B cell (primary cell): ENCODE measurements around the gene FCHO2. TPM values are rescaled to one million over a fixed set of nuclear protein-coding genes. Genes with fewer than 3 reads are reported as not detected.

ENCODE experiments used
- ATAC-seq: fragments of 200-7000 bp; cut with Tn5 transposase; one replicate; pipeline ENCODE4 v1.10.0; 2021; ENCODE audit warnings: low read depth, mild to moderate bottlenecking, moderate number of reproducible peaks, moderate library complexity
- CTCF ChIA-PET: fragments of 350-600 bp; sonication (Branson Sonifier 250); formaldehyde crosslinking; loops from one replicate; lab custom pipeline; 2021; ENCODE audit warnings: antibody characterized with exemption, inconsistent platforms; lab: Charles Lee
- POLR2A ChIA-PET: fragments of 350-600 bp; sonication (Branson Sonifier 250); formaldehyde crosslinking; loops from one replicate; lab custom pipeline; 2021; ENCODE audit warnings: antibody characterized with exemption; lab: Charles Lee
- DNase-seq: peaks from one replicate; pipeline ENCODE4 v3.0.0; 2013
- H2AFZ ChIP-seq: 2 replicates; pipeline ENCODE4 v1.6.1; 2012; ENCODE audit warnings: mild to moderate bottlenecking, low read depth, low read length; ENCODE audit not compliant: insufficient read depth, poor library complexity, severe bottlenecking
- H3K27ac ChIP-seq, 2 donors: 1 replicate in 1 of 2; 2 replicates in 1 of 2; pipeline ENCODE4 v1.5.1; 2012 to 2013; ENCODE audit warnings: low read length in 2 of 2, mild to moderate bottlenecking in 2 of 2, moderate library complexity in 1 of 2
- H3K27me3 ChIP-seq, 4 experiments: fragments of 200-600 bp in 1 of 4; sonication (generic) in 1 of 4; replicated peaks in 1 of 4; 1 replicate in 2 of 4; 2 replicates in 2 of 4; pipeline versions ENCODE4 v1.6.1 to v1.7.0; 2013 to 2016; ENCODE audit warnings: low read length in 3 of 4, mild to moderate bottlenecking in 2 of 4, mixed read lengths in 1 of 4, moderate library complexity in 1 of 4; ENCODE audit not compliant: insufficient read depth in 4 of 4, control insufficient read depth in 3 of 4; ENCODE audit errors: control extremely low read depth in 1 of 4
- H3K36me3 ChIP-seq, 2 experiments: replicated peaks in 1 of 2; 1 replicate in 1 of 2; 2 replicates in 1 of 2; pipeline versions ENCODE4 v1.6.1 to v1.7.1; 2013; ENCODE audit warnings: low read length in 1 of 2; ENCODE audit not compliant: insufficient read depth in 2 of 2, control insufficient read depth in 1 of 2; ENCODE audit errors: control extremely low read depth in 1 of 2, extremely low read depth in 1 of 2
- H3K4me1 ChIP-seq, 2 donors: fragments of 200-600 bp in 1 of 2; sonication (generic) in 1 of 2; 1 replicate in 1 of 2; 2 replicates in 1 of 2; pipeline versions ENCODE4 v1.5.1 to v1.6.1; 2013 to 2017; ENCODE audit warnings: low read length in 2 of 2; ENCODE audit not compliant: control insufficient read depth in 2 of 2, insufficient read depth in 2 of 2
- H3K4me2 ChIP-seq: replicated peaks from 2 replicates; pipeline ENCODE3; 2012; ENCODE audit warnings: mild to moderate bottlenecking, low read depth, low read length; ENCODE audit not compliant: poor library complexity, severe bottlenecking
- H3K4me3 ChIP-seq, 5 experiments: fragments of 200-600 bp in 1 of 5; sonication (generic) in 1 of 5; 1 replicate in 3 of 5; 2 replicates in 2 of 5; pipeline versions ENCODE4 v1.5.1 to v1.7.0; 2011 to 2016; ENCODE audit warnings: low read length in 4 of 5, mild to moderate bottlenecking in 4 of 5, low read depth in 2 of 5, control low read depth in 1 of 5, moderate library complexity in 1 of 5; ENCODE audit not compliant: insufficient read depth in 1 of 5; ENCODE audit errors: control extremely low read depth in 1 of 5, extremely low read depth in 1 of 5
- H3K79me2 ChIP-seq: fragments of 200-600 bp; sonication (generic); one replicate; pipeline ENCODE4 v1.6.0; 2016; ENCODE audit warnings: low read length; ENCODE audit not compliant: control insufficient read depth, insufficient read depth
- H3K9ac ChIP-seq: fragments of 200-600 bp; sonication (generic); 2 replicates; pipeline ENCODE4 v1.6.1; 2017; ENCODE audit warnings: mild to moderate bottlenecking, low read length, moderate library complexity
- H3K9me3 ChIP-seq, 3 donors: one replicate each; pipeline versions ENCODE4 v1.6.1 to v1.7.1; 2013; ENCODE audit warnings: low read length in 2 of 3; ENCODE audit not compliant: control insufficient read depth in 2 of 3, insufficient read depth in 1 of 3; ENCODE audit errors: control extremely low read depth in 1 of 3
- H4K20me1 ChIP-seq: 2 replicates; pipeline ENCODE4 v1.6.0; 2012; ENCODE audit warnings: mild to moderate bottlenecking, low read length; ENCODE audit not compliant: insufficient read depth, control insufficient read depth, poor library complexity, severe bottlenecking
- H3K27ac Mint-ChIP-seq: one replicate; pipeline ENCODE4 v1.8.0; 2021; ENCODE audit warnings: mixed read lengths
- H3K27me3 Mint-ChIP-seq: one replicate; pipeline ENCODE4 v1.8.0; 2021; ENCODE audit warnings: mixed read lengths
- H3K4me1 Mint-ChIP-seq: one replicate; pipeline ENCODE4 v1.8.0; 2021; ENCODE audit warnings: mixed read lengths
- H3K4me3 Mint-ChIP-seq: one replicate; pipeline ENCODE4 v1.8.0; 2021; ENCODE audit warnings: mixed read lengths
- H3K9me3 Mint-ChIP-seq: one replicate; pipeline ENCODE4 v1.8.0; 2022; ENCODE audit warnings: mixed read lengths; ENCODE audit not compliant: insufficient read depth
- CTCF ChIP-seq: fragments of 200-600 bp; IDR thresholded peaks from one replicate; pipeline ENCODE4 v1.8.0; 2022; ENCODE audit warnings: antibody characterized with exemption, mild to moderate bottlenecking
- EZH2 ChIP-seq: IDR thresholded peaks from 2 replicates; pipeline ENCODE4 v1.6.1; 2012; ENCODE audit warnings: borderline replicate concordance, low read depth, mild to moderate bottlenecking, moderate library complexity, low read length; ENCODE audit not compliant: insufficient read depth, poor library complexity, severe bottlenecking
- WGBS: methylation state at CpG from one replicate; pipeline ENCODE4 v1.1.5; 2013; ENCODE audit warnings: missing lambda C conversion rate; ENCODE audit not compliant: insufficient coverage; 5-methylcytosine and 5-hydroxymethylcytosine counted together
- intact Hi-C: fragments of 100-400 bp; cut with micrococcal nuclease; formaldehyde crosslinking; loops from one replicate; pipeline ENCODE4 v1.10.0; 2022
- polyA plus RNA-seq: library from polyadenylated mRNA; depleted of rRNA; stranded (reverse); fragments of >200 nt; gene quantifications from 2 replicates; pipeline ENCODE4 v1.2.3, GENCODE V29; 2012
- total RNA-seq, 2 donors: library from RNA; stranded (reverse); fragments of 120-200 nt in 1 of 2; gene quantifications; 1 replicate in 1 of 2; 2 replicates in 1 of 2; pipeline versions ENCODE4 v1.2.3 to v1.2.4, GENCODE V29; 2013 to 2022

The FCHO2 gene
- total and polyA plus RNA-seq, 2 donors (not counting 1 experiment from before 2014, with no cell fraction given) = 1.5 to 11.0 TPM

GRCh38 chr5:73126381-73126780 is 170.5 kb downstream of the FCHO2 start:
- Histone ChIP-seq H3K4me1 (no peaks in the 10 kb centered on the region), H4K20me1 (no peaks in the 10 kb centered on the region), H3K9ac (no peak overlapping the region), H3K36me3 (no peaks in the 10 kb centered on the region), H2AFZ (no peak overlapping the region), H3K9me3 (peaks cover 0 to 3% (median 0%) of the 10 kb centered on the region in 3 donors), H3K4me2 (no peak overlapping the region), H3K4me3 (no peak overlapping the region), H3K27me3 (peaks cover 0 to 20% (median 8%) of the 10 kb centered on the region in 4 experiments), H3K27ac (no peak overlapping the region), H3K79me2 (no peaks in the 10 kb centered on the region)
- CTCF ChIA-PET = no interaction called here
- Mint-ChIP-seq H3K27ac (no peak overlapping the region), H3K4me1 (peaks cover 4% of the 10 kb centered on the region), H3K9me3 (no peaks in the 10 kb centered on the region), H3K27me3 (peaks cover 51% of the 10 kb centered on the region), H3K4me3 (no peak overlapping the region)
- ATAC-seq = no peak
- no peak for TF ChIP-seq EZH2
- TF ChIP-seq CTCF = no peak
- no peak for DNase-seq
- WGBS = 94% methylated on average over 3 of the region's 4 CpGs
- intact Hi-C loops = no loop called here
- POLR2A ChIA-PET = no interaction called here

- Mint-ChIP-seq H3K27ac (no peak overlapping the region), H3K4me3 (no peak overlapping the region), H3K27me3 (peaks cover 46% of the 10 kb centered on the region), H3K4me1 (peaks cover 4% of the 10 kb centered on the region), H3K9me3 (no peaks in the 10 kb centered on the region)
- Histone ChIP-seq H3K36me3 (no peaks in the 10 kb centered on the region), H3K9me3 (peaks cover 0 to 3% (median 0%) of the 10 kb centered on the region in 3 donors), H3K79me2 (no peaks in the 10 kb centered on the region), H3K4me3 (no peak overlapping the region), H3K9ac (no peak overlapping the region), H3K27me3 (peaks cover 0 to 17% (median 6%) of the 10 kb centered on the region in 4 experiments), H3K4me2 (no peak overlapping the region), H3K27ac (no peak overlapping the region), H4K20me1 (no peaks in the 10 kb centered on the region), H3K4me1 (no peaks in the 10 kb centered on the region), H2AFZ (no peak overlapping the region)
- ChIA-PET CTCF (no interaction called here), POLR2A (no interaction called here)
- DNase-seq (no peak), ATAC-seq (no peak)
- intact Hi-C loops = no loop called here
- no peak for TF ChIP-seq CTCF
- no peak for TF ChIP-seq EZH2
- WGBS = no CpG with 5 or more reads among the region's 1 CpG
Measured at GRCh38 chr5:73126957-73127356, 171.1 kb downstream of the FCHO2 start.
